KBM-7 (cell line): ENCODE data around the gene HYAL3.
"Not testable (repeated sequence)": the region's sequence is repeated elsewhere in the genome, so short reads cannot be mapped to it uniquely, and the experiment has no call there.

Experiments
- DNase-seq: peaks from one replicate; pipeline ENCODE4 v3.0.0-alpha.2; 2015
- in situ Hi-C: fragments of 300-500 bp; cut with MboI; formaldehyde crosslinking; loops from 2 replicates; pipeline ENCODE4 v1.14.3; 2020; ENCODE audit warnings: low sequenced_read_pairs, low pct_unique_long_range_greater_than_20kb, mixed read lengths

HYAL3 gene

DNA sequence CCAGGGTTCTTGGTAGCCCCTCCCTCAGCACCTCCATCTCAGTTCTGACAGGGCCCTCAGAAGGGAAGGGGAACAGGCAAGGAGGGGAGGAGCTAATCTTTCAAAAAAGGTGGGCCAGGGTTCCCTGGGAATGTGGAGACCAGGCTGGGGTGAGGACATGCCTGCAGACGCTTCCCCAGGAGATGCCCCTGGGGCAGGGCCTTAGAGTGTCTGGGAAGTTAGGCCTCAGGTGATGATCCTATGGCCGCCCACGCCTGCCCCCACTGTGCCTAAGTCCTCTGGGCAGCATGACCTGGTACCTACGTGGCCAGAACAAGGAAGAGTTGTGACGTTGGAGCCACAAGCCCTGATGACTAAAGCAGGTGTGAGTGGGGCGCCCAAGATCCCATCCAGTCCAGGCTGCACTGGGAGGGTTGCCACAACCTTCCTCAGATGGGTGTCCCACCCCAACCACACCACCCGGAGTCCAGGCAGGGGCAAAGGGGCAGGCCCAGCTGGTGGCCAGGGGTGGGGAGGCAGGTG is 34.2 kb downstream of the HYAL3 start:
- in situ Hi-C loops: no loop called here
- DNase-seq: no peak

DNA sequence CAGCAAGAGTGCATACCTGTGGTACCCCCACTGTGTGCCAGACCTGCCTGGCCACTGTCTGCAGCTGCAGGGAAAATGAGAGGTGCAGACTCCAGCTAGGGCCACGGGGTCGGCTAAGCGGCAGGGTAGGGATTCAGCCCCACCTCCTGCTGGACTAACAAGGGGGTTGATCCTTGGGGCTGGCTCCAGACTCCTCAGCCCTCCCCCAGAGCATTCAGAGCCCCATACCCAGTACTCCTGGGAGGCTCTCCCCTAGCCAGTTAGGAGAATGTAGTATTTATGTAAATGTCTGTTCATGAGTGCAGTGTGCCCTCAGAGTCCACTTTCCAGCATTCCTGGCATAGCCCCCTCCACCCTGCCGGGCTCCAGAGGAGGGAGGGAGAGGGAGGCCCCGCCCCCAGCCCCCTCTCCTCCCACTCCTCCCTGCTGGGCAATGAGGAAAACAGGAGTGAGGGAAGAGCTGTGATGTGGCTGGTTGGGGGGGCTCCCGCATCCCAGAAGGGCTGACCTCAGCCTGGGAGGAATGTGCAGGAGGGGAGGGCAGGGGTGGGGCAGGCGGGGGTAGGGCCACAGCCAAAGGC is 34.7 kb downstream of the HYAL3 start:
- no peak for DNase-seq

DNA sequence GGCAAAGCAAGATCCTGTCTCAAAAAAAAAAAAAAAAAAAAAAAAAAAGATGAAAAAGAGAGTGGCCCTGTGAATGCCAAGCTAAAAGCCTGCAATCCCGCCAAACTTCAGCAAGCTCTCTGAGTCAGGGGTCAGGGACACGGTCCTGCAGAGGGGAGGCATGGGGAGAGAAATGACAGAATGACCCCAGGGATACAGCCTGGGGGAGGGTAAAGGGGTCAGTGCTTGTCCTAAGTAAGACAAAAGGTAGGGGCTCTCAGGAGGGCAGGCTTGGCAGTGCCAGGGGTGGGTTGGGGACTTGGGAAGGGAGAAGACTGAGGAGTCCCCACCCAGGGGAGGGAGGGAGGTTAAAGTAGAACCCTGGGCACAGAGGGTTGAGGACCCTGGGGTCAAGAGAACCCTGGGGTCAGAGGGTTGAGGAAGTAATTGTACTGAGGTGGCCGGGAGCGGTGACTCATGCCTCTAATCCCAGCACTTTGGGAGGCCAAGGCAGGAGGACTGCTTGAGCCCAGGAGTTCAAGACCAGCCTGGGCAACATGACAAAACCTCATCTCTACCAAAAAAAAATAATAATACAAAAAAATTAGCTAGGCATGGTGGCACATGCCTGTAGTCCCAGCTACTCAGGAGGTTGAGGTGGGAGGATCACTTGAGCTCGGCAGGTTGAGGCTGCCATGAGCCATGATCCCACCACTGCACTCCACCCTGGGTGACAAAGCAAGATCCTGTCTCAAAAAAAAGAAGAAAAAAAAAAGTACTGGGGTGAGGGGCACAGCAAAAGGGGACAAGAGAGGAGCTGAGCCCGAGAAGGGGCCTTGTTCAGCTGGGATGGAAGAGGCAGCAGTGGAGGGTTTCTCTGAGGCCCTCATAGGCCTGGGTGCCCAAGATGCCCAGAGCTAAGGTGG is 35.5 kb downstream of the HYAL3 start:
- DNase-seq: no peak
- in situ Hi-C loops: no loop called here

More for the DNA sequence above, 34.7 kb downstream of the HYAL3 start:
- in situ Hi-C loops: no loop called here

DNA sequence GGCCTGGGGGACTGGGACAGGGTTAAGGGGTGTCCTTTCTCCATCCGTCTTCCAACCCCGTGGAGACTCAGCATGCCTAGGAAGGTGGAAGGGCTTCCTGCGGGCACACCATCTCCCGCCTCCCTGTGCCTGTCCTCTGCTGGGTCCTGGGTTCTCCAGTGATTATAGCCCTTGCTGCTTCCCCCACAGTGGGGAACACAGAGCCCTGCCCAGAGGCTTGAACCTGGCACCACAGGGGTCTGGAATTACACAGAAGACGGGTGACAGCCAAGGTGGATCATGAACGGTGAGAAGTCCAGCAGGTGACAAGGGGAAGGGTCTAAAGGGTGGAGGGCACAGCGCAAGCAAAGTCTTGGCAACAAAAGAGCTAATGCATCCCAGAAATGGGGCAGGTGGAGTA is 36.4 kb downstream of the HYAL3 start:
- no peak for DNase-seq
- in situ Hi-C loops: no loop called here

DNA sequence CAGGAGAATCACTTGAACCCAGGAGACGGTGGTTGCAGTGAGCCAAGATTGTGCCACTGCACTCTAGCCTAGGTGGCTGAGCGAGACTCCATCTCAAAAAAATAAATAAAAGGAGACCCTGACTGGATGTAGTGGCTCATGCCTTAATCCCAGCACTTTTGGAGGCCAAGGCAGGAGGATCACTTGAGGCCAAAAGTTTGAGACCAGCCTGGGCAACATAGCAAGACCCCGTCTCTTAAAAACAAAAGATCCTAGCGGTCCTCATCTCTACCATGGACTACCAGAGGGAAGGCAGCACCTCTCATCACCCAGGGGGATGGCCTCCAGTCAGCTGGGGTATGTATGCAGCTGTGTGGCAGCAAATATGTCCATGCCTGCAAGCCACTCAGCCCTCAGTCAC is 37.0 kb downstream of the HYAL3 start:
- DNase-seq, in situ Hi-C loops: not testable (repeated sequence)

DNA sequence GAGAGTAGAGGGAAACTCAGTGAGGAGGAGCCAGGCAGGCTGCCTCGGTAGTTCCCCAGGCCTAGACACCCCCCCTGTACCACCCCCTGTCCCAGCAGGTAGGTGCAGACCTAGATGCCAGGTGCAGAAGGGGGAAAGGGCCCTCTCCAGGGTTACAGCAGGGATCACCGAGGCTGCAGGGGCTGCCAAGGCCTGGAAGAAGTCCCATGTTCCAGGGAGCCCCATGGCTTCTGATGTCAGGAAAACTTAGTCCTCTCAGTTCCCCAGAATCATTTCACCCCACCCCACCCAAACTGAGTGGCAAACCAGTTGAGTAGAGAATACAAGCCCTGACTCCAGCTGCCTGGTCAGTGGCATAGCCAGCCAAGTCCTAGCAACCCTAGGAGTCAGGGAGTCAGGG is 37.7 kb downstream of the HYAL3 start:
- no peak for DNase-seq
- in situ Hi-C loops: no loop called here

DNA sequence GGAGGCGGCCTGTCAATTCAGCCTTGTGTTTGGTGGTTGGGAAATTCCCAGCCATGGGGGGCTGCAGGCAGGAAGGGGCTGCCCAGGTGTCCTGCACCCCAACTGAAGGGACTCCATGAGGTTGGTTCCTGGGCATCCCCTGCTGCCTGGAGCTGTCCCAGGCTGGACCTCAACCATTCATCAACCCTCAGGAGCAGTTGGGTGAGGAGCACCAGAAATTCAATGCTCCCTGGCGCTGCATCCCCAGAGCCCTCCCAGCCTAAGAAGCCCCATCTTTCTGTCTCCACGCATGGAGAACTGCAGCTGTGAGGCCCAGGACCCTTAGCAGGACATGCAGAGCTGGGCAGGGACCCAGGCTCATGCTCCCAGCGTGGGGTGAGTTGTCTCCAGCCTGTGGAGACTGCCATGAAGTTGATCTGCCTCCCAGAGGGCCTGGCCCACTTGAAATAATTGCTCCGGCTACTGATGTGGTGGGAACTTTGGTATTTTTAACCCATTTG is 38.2 kb downstream of the HYAL3 start:
- in situ Hi-C loops: no loop called here
- no peak for DNase-seq

DNA sequence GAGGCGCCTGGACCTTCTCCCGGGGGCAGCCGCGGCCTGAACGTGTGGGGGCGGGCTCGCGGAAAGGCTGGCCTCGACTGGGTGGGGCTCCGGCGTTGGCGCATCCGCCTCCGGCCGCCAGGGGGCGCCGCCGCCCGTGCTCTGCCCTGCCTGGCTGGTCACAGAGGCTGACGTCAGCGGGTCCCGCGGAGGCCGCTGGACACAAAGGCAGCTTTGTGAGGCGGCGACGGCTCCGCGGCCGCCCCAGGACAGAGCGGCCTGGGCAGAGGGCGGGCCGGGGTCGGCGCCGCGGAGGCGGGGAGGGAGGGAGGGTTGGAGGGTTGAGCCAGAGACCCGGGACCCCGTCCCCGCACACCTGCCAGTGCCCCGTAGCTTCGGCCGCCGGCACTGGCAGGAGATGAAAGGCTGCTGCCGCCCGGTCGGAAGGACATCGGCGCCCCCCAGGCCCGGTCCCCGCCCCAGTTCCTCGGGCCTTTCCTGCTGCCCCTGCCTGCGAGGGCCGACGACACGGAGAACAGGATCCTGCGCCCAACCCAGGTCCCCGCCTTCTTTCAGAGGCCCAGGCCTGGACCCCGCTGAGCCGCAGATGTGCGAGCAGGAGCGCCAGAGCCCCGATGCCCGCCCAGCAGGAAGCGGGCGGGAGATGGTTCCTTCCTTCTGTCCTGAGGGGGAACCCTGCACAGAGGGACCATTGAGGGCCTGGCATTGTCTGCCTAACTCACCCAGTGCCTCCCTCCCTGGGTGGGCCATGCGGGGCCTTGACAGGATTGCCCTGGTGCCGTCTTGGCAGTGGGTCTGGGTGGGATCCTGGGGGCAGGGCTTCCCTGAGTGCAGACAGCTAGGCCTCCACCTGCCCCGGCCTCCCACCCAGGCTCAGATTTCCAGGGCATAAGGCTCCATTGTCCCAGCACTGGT is 38.9 kb downstream of the HYAL3 start:
- in situ Hi-C loops: no loop called here
- peak; percentile 91 for DNase-seq

DNA sequence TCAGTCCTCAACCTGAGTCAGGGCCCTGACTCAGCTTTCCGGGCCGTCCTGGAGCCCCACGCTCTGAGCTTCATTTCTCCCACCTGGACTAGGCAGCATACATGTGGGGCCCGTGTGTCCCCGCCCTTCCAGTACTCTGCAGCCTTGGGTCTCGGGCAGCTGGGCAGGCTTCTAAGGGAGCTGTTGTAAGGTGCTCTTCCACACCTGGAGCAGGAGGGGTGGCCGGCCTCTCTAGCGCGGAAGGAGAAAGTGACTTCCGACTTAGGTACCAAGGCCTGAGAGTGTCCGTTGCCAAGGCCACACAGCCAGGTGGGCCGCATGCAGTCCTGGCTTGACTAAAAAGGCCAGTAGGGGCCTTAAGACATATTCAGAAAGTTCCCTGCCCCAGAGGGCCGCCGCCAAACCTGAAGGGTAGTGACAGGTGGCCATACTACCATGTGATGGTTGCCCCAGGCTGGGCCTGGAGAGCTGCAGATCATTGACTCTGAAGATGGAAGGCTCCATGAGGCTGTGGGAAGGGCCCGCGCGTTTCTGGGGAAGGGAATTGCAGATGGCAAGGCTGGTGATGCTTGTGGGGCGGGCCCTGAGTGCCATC is 39.7 kb downstream of the HYAL3 start:
- in situ Hi-C loops: no loop called here
- no peak for DNase-seq

DNA sequence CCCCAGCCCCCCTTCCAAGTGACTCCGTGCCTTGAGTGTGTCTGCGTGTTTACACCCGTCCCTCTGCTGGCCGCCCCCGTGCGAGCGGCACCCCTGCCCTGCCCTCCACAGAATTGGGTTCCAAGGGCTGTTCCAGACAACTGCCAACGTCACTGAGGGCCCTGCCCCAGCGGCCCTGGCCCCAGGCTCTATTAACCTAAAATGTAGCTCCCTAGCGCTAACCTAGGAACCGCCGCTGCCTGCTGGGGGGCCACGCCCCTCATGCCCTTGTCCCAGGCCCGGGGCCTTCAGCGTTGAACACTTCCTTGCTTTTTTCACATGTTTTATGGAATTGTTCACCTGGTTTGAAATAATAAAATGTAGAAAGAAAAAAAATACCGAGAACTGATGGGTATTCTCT is 40.2 kb downstream of the HYAL3 start:
- no peak for DNase-seq
- in situ Hi-C loops: no loop called here

DNA sequence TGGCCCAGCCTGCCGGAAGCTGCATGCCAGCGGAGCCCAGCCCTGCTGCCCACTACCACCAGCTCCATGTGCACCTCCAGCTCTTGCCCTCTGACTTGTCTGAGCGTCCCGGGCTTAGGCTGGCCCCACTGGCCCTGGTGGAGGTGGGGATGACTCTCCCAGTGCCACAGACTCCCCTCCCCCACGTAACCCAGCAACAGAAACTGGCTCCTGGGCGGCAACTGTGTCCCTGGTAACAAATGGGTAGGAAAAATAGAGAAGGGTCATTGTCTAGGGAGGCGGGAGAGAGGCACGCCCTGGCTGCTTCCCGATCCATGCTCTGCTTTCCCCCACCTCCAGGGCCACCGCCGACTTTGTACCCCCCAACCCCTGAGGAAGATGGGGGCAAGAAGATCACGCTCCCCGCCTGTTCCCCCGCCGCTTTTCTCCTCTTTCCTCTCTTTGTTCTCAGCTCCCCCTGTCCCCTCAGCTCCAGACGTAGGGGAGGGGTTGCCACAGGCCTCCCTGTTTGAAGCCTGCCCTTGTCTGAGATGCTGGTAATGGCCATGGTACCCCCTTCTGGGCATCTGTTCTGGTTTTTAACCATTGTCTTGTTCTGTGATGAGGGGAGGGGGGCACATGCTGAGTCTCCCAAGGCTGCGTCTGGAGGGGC is 41.0 kb downstream of the HYAL3 start:
- in situ Hi-C loops: no loop called here
- DNase-seq: no peak

DNA sequence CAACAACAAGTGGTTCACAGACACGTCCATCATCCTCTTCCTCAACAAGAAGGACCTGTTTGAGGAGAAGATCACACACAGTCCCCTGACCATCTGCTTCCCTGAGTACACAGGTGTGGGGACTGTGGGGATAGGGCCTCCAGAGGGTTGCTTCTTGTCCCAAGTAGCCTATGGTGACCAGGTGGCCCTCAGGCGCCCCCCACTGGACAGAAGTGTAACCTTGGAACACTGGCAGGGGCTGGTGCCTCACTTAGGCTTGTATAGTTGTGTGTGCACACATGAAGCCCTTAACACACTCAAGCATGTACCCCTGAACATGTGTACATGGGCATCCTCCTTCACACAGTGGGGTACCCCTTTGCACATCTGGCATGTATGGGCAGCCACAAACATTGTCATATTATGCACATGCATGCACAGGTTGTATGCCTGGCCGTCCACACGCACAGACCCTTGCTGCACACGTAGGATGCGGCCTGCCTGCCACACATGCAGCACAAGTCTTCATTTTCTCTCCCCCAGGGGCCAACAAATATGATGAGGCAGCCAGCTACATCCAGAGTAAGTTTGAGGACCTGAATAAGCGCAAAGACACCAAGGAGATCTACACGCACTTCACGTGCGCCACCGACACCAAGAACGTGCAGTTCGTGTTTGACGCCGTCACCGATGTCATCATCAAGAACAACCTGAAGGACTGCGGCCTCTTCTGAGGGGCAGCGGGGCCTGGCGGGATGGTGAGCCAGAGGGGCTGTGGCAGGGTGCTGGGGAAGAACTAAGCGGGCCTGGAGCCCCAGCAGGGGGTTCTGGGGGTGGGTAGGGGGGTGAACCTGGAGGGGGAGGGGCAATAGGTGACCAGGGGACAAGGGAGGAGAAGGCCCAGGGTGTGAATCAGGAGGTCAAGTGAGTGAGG is 42.0 kb downstream of the HYAL3 start:
- peak; percentile 41 for DNase-seq
- in situ Hi-C loops: no loop called here

DNA sequence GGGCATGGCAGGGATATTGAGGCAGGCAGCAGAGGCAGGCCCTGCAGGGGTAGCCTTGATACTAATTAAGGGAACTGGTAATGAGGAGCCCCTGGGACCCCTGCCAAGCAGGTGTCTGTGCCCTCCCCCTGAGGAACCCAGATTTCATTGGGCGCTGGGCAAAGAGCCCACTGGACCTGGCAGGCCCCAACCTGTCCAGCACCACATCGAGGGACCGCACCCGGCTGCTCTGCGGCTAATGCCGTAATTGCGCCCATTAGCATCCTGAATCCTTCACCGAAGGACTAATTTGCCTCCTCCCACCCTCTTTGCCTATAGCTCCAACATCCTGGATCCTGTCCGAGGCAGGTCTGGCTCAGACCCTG is 44.0 kb downstream of the HYAL3 start:
- DNase-seq: no peak
- in situ Hi-C loops: no loop called here

DNA sequence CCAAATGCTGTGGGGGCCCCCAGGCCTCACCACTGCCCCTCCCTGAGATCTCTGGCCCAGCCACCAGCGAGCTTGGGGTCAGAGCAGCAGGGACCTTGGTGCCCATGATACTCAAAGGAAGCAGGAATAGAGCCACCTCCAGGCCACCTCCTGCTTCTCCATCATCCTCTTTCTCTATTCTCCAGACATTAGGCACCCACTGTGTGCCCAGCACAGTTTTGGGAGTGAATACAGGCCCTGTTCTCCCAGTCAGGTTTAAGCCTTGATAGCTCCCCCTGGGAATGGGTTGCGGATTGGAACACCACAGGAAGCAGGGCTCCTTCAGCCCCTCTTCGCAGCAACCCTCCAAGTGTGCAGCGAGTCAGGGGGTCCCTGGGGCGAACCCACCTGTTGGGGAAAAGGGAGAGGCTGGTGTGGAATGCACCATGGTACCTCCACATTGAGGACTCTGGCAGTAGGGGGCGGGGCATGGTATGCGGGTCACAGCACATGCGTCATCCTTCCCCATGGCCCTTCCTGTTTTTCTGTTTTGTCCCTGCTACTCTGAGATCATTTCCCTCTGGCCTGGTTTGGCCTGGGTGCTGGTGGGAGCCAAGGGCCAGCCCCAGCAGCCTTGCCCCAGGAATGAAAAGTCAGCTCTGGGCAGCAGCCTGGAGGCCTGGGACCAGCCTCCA is 44.5 kb downstream of the HYAL3 start:
- peak; percentile 45 for DNase-seq
- in situ Hi-C loops: no loop called here

DNA sequence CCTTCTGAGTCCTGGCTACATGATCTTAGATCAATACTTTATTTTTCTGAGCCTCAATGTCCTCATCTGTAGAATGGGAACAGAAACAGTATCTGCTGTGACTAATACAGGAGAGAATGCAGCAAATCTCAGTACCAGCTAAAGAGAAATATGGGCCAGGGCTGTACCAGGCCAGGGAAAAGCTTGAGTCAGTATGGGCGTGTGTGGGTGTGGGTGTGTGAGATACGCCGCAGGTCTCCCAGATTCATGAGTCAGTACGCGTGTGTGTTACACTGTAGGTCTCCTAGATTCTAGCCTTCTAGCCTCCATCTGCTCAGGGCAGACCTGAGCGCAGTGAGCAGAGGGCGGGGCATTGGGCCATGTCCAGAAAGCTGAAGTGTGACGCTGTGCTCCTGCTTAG is 48.0 kb downstream of the HYAL3 start:
- in situ Hi-C loops: no loop called here
- no peak for DNase-seq

DNA sequence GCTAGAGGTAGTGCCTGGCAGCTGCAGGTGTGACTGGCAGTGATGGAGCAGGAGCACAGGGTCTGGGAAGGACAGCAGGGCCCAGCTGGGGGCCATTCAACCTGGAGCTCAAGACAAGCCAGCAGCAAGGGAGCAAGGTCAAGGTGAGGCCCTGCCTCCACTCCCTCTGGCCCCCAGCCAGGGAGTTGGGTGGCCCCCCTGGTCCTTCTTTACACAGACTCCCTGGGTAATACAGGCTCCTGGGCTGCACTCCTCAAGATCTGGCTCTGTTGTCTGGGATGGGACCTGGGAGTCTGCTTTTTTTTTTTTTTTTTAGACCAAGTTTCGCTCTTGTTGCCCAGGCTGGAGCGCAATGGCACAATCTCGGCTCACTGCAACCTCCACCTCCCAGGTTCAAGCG is 48.7 kb downstream of the HYAL3 start:
- in situ Hi-C loops: no loop called here
- no peak for DNase-seq

DNA sequence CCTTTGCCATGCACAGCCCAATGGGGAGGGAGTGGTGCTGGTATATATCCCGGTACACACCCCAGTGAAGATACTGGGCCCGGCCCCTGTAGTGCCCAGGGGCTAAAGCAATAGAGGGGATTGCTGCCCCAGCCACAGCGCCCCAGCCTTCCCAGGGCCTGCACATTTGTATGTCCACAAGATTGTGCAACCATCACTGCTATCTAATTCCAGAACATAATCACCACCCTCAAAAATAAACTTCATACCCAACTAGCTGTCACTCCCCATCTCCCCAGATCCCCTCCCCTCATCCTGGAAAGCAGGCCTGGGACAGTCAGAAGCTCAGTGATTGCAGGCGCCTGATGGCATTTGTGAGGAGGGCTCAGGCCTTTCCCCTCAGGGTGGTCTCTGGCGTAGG is 49.7 kb downstream of the HYAL3 start:
- in situ Hi-C loops: no loop called here
- DNase-seq: no peak
